CD4-positive, alpha-beta T cell treated with Interleukin-2 at 100 ng/mL for 4 hours (primary cell): ENCODE results near the gene ZC3H14.

ENCODE experiments used
- DNase-seq: peaks from one replicate; pipeline ENCODE4 v3.0.0-alpha.2; 2020; ENCODE audit warnings: low spot score

ZC3H14 gene

GRCh38 chr14:88551980-88552431, 10.8 kb upstream of the ZC3H14 start:
- DNase-seq: no peak

- no peak for DNase-seq
These were observed 10.0 kb upstream of the ZC3H14 start for GRCh38 chr14:88552876-88553275.

GRCh38 chr14:88553886-88554456, 8.9 kb upstream of the ZC3H14 start:
- no peak for DNase-seq

GRCh38 chr14:88554457-88555286, 8.2 kb upstream of the ZC3H14 start, which contains the start of gene PTPN21:
TSS of gene PTPN21 (minus strand) at chr14:88555007. CDS start at chr14:88550417, 4,590 bp downstream.
- no peak for DNase-seq

- DNase-seq: no peak
These were observed 6.3 kb upstream of the ZC3H14 start for GRCh38 chr14:88556581-88556980.

- DNase-seq: no peak
These were observed 3.0 kb upstream of the ZC3H14 start for GRCh38 chr14:88559852-88560251.

GRCh38 chr14:88562532-88562830, 356 bp upstream of the ZC3H14 start:
- DNase-seq: no peak

GRCh38 chr14:88563845-88564244, 1.0 kb downstream of the ZC3H14 start:
- no peak for DNase-seq

GRCh38 chr14:88565427-88565826, 2.6 kb downstream of the ZC3H14 start:
- DNase-seq: no peak

- DNase-seq: no peak
These were observed 5.4 kb downstream of the ZC3H14 start for GRCh38 chr14:88568196-88568595.

- DNase-seq: no peak
These were observed 9.3 kb downstream of the ZC3H14 start for GRCh38 chr14:88572117-88572516.

- no peak for DNase-seq
These were observed 13.4 kb downstream of the ZC3H14 start for GRCh38 chr14:88576222-88576621.

GRCh38 chr14:88584451-88584850, 21.6 kb downstream of the ZC3H14 start:
- DNase-seq: no peak

GRCh38 chr14:88588081-88588480, 25.2 kb downstream of the ZC3H14 start:
- DNase-seq: no peak

- no peak for DNase-seq
These were observed 27.3 kb downstream of the ZC3H14 start for GRCh38 chr14:88590173-88590572.

GRCh38 chr14:88592031-88592430, 29.2 kb downstream of the ZC3H14 start:
- DNase-seq: no peak

GRCh38 chr14:88597038-88597437, 34.2 kb downstream of the ZC3H14 start:
- DNase-seq: no peak

GRCh38 chr14:88597601-88598000, 34.8 kb downstream of the ZC3H14 start:
- DNase-seq: no peak

GRCh38 chr14:88598097-88598675, 35.3 kb downstream of the ZC3H14 start:
- DNase-seq: no peak

GRCh38 chr14:88599326-88599725, 36.5 kb downstream of the ZC3H14 start:
- DNase-seq: no peak

- DNase-seq: no peak
These were observed 37.1 kb downstream of the ZC3H14 start for GRCh38 chr14:88599761-88600439.

GRCh38 chr14:88604212-88604611, 41.4 kb downstream of the ZC3H14 start:
- DNase-seq: no peak

- no peak for DNase-seq
These were observed 42.8 kb downstream of the ZC3H14 start for GRCh38 chr14:88605594-88605993.
